Activated naive CD8-positive, alpha-beta T cell treated with anti-CD3 and anti-CD28 coated beads for 36 hours (primary cell): ENCODE data around the gene CTIF. TPM values are rescaled to one million over a fixed set of nuclear protein-coding genes. Genes with fewer than 3 reads are reported as not detected.
"Not testable (repeated sequence)": the region's sequence is repeated elsewhere in the genome, so short reads cannot be mapped to it uniquely, and the experiment has no call there.

Experiments
- DNase-seq: peaks from one replicate; pipeline ENCODE4 v3.0.0; 2021
- H3K27ac Mint-ChIP-seq: one replicate; pipeline ENCODE4 v1.8.0; 2022; ENCODE audit warnings: mild to moderate bottlenecking, moderate library complexity, mixed read lengths
- H3K27me3 Mint-ChIP-seq: one replicate; pipeline ENCODE4 v1.8.0; 2022; ENCODE audit warnings: mild to moderate bottlenecking, mixed read lengths
- H3K36me3 Mint-ChIP-seq: one replicate; pipeline ENCODE4 v1.8.0; 2021; ENCODE audit warnings: mild to moderate bottlenecking, mixed read lengths
- H3K4me1 Mint-ChIP-seq: one replicate; pipeline ENCODE4 v1.8.0; 2021; ENCODE audit warnings: mixed read lengths
- H3K4me3 Mint-ChIP-seq: one replicate; pipeline ENCODE4 v1.8.0; 2022; ENCODE audit warnings: mild to moderate bottlenecking, moderate library complexity, mixed read lengths
- H3K9me3 Mint-ChIP-seq: one replicate; pipeline ENCODE4 v1.8.0; 2022; ENCODE audit warnings: mixed read lengths
- total RNA-seq, 2 experiments: library from RNA; stranded (reverse); gene quantifications; one replicate each; pipeline ENCODE4 v1.2.3, GENCODE V29; 2021

The CTIF gene
- total RNA-seq, 2 experiments from 2014 or later: 2.3 to 3.5 TPM

- no peak overlapping the region for H3K27ac Mint-ChIP-seq
These were observed 324.7 kb downstream of the CTIF start for GRCh38 chr18:48863432-48864065.

GRCh38 chr18:48864876-48865275 lies 326.0 kb downstream of the CTIF start:
- H3K9me3 Mint-ChIP-seq: peaks cover 3% of the 10 kb centered on the region
- peaks cover 5% of the 10 kb centered on the region for H3K36me3 Mint-ChIP-seq
- DNase-seq: no peak
- no peak overlapping the region for H3K4me3 Mint-ChIP-seq
- no peak overlapping the region for H3K27ac Mint-ChIP-seq
- peaks cover 16% of the 10 kb centered on the region for H3K4me1 Mint-ChIP-seq
- no peaks in the 10 kb centered on the region for H3K27me3 Mint-ChIP-seq

More at GRCh38 chr18:48863432-48864065, 324.7 kb downstream of the CTIF start:
- Mint-ChIP-seq H3K9me3 (peaks cover 3% of the 10 kb centered on the region), H3K27me3 (no peaks in the 10 kb centered on the region), H3K36me3 (peaks cover 5% of the 10 kb centered on the region), H3K4me3 (no peak overlapping the region), H3K4me1 (peaks cover 6% of the 10 kb centered on the region)
- DNase-seq: no peak

- peaks cover 16% of the 10 kb centered on the region for H3K4me1 Mint-ChIP-seq
- H3K36me3 Mint-ChIP-seq: peaks cover 5% of the 10 kb centered on the region
- H3K27me3 Mint-ChIP-seq: no peaks in the 10 kb centered on the region
- H3K9me3 Mint-ChIP-seq: peaks cover 3% of the 10 kb centered on the region
- H3K4me3 Mint-ChIP-seq: no peak overlapping the region
- no peak overlapping the region for H3K27ac Mint-ChIP-seq
- DNase-seq: no peak
These were observed 327.4 kb downstream of the CTIF start for GRCh38 chr18:48866028-48866733.

GRCh38 chr18:48866856-48867255 lies 328.0 kb downstream of the CTIF start:
- peaks cover 3% of the 10 kb centered on the region for H3K9me3 Mint-ChIP-seq
- H3K27me3 Mint-ChIP-seq: no peaks in the 10 kb centered on the region
- DNase-seq: no peak
- H3K4me3 Mint-ChIP-seq: no peak overlapping the region
- no peak overlapping the region for H3K27ac Mint-ChIP-seq
- H3K36me3 Mint-ChIP-seq: peaks cover 5% of the 10 kb centered on the region
- peaks cover 16% of the 10 kb centered on the region for H3K4me1 Mint-ChIP-seq

- Mint-ChIP-seq H3K4me1 (peaks cover 19% of the 10 kb centered on the region), H3K27ac (no peak overlapping the region), H3K9me3 (peaks cover 3% of the 10 kb centered on the region), H3K27me3 (no peaks in the 10 kb centered on the region), H3K36me3 (peaks cover 5% of the 10 kb centered on the region), H3K4me3 (no peak overlapping the region)
- DNase-seq: no peak
These were observed 329.1 kb downstream of the CTIF start for GRCh38 chr18:48867978-48868377.

- Mint-ChIP-seq H3K27ac (peak overlapping the region; percentile 65), H3K36me3 (peaks cover 5% of the 10 kb centered on the region), H3K9me3 (peaks cover 3% of the 10 kb centered on the region), H3K4me3 (no peak overlapping the region), H3K27me3 (no peaks in the 10 kb centered on the region), H3K4me1 (peaks cover 23% of the 10 kb centered on the region)
- peak; percentile 41 for DNase-seq
These were observed 329.9 kb downstream of the CTIF start for GRCh38 chr18:48868468-48869466.

GRCh38 chr18:48869591-48869990 lies 330.8 kb downstream of the CTIF start:
- Mint-ChIP-seq H3K4me1 (peaks cover 23% of the 10 kb centered on the region), H3K36me3 (peaks cover 3% of the 10 kb centered on the region), H3K9me3 (peaks cover 3% of the 10 kb centered on the region), H3K27me3 (no peaks in the 10 kb centered on the region), H3K4me3 (no peak overlapping the region), H3K27ac (no peak overlapping the region)
- DNase-seq: no peak

- H3K27ac Mint-ChIP-seq, H3K9me3 Mint-ChIP-seq, DNase-seq, H3K27me3 Mint-ChIP-seq, H3K36me3 Mint-ChIP-seq, H3K4me3 Mint-ChIP-seq: not testable (repeated sequence)
- peaks cover 23% of the 10 kb centered on the region for H3K4me1 Mint-ChIP-seq
These were observed 332.1 kb downstream of the CTIF start for GRCh38 chr18:48870926-48871325.

- Mint-ChIP-seq H3K36me3 (no peaks in the 10 kb centered on the region), H3K27me3 (no peaks in the 10 kb centered on the region), H3K4me3 (no peak overlapping the region), H3K27ac (no peak overlapping the region), H3K4me1 (peaks cover 23% of the 10 kb centered on the region), H3K9me3 (no peaks in the 10 kb centered on the region)
- DNase-seq: no peak
These were observed 332.7 kb downstream of the CTIF start for GRCh38 chr18:48871391-48872166.

GRCh38 chr18:48872234-48873145 lies 333.7 kb downstream of the CTIF start:
- no peaks in the 10 kb centered on the region for H3K9me3 Mint-ChIP-seq
- no peaks in the 10 kb centered on the region for H3K36me3 Mint-ChIP-seq
- H3K4me1 Mint-ChIP-seq: peaks cover 23% of the 10 kb centered on the region
- no peak overlapping the region for H3K27ac Mint-ChIP-seq
- H3K4me3 Mint-ChIP-seq: no peak overlapping the region
- no peaks in the 10 kb centered on the region for H3K27me3 Mint-ChIP-seq
- DNase-seq: no peak

- no peak for DNase-seq
- Mint-ChIP-seq H3K36me3 (no peaks in the 10 kb centered on the region), H3K4me3 (no peak overlapping the region), H3K9me3 (no peaks in the 10 kb centered on the region), H3K27me3 (peaks cover 4% of the 10 kb centered on the region), H3K27ac (no peak overlapping the region), H3K4me1 (peaks cover 10% of the 10 kb centered on the region)
These were observed 335.4 kb downstream of the CTIF start for GRCh38 chr18:48874233-48874632.

GRCh38 chr18:48874701-48875162 lies 335.9 kb downstream of the CTIF start:
- no peaks in the 10 kb centered on the region for H3K36me3 Mint-ChIP-seq
- no peak overlapping the region for H3K4me3 Mint-ChIP-seq
- H3K4me1 Mint-ChIP-seq: peaks cover 8% of the 10 kb centered on the region
- H3K27me3 Mint-ChIP-seq: peaks cover 4% of the 10 kb centered on the region
- DNase-seq: no peak
- no peak overlapping the region for H3K27ac Mint-ChIP-seq
- no peaks in the 10 kb centered on the region for H3K9me3 Mint-ChIP-seq

- Mint-ChIP-seq H3K9me3 (no peaks in the 10 kb centered on the region), H3K27ac (no peak overlapping the region), H3K27me3 (peaks cover 4% of the 10 kb centered on the region), H3K4me1 (peaks cover 8% of the 10 kb centered on the region), H3K4me3 (no peak overlapping the region), H3K36me3 (no peaks in the 10 kb centered on the region)
- DNase-seq: no peak
These were observed 336.6 kb downstream of the CTIF start for GRCh38 chr18:48875314-48875941.
